ENCODE data around the gene GNA12.

- TF ChIP-seq CTCF (conservative IDR thresholded peaks at IDR 0.05), result no peak
- no peak for TF ChIP-seq ZFX (IDR thresholded peaks at IDR 0.05)
Measured at GRCh38 chr7:2840458-2840857, 3.6 kb downstream of the GNA12 start.
